HEK293T (cell line): Measurements from ENCODE around the gene CUTC.

ENCODE experiments used
- ARNT ChIP-seq: fragments of 450-650 bp; IDR thresholded peaks from 2 replicates; pipeline ENCODE4 v1.6.1; 2017; ENCODE audit warnings: mild to moderate bottlenecking
- BHLHE40 ChIP-seq: fragments of 450-650 bp; IDR thresholded peaks from 2 replicates; pipeline ENCODE4 v1.6.1; 2016; ENCODE audit warnings: mild to moderate bottlenecking, moderate library complexity, borderline replicate concordance
- ELF4 ChIP-seq: fragments of 450-650 bp; IDR thresholded peaks from 2 replicates; pipeline ENCODE4 v1.6.1; 2017; ENCODE audit warnings: antibody characterized with exemption
- FOXA1 ChIP-seq: fragments of 450-650 bp; IDR thresholded peaks from 2 replicates; pipeline ENCODE4 v1.6.1; 2016; ENCODE audit warnings: mild to moderate bottlenecking
- FOXK2 ChIP-seq: fragments of 450-650 bp; IDR thresholded peaks from 2 replicates; pipeline ENCODE4 v1.6.1; 2016; ENCODE audit warnings: mild to moderate bottlenecking
- FOXM1 ChIP-seq: fragments of 450-650 bp; IDR thresholded peaks from 2 replicates; pipeline ENCODE4 v1.6.1; 2017; ENCODE audit warnings: mild to moderate bottlenecking, borderline replicate concordance
- HDGF ChIP-seq: fragments of 450-650 bp; IDR thresholded peaks from 2 replicates; pipeline ENCODE4 v1.6.1; 2017; ENCODE audit warnings: antibody characterized with exemption, borderline replicate concordance
- L3MBTL2 ChIP-seq: fragments of 450-650 bp; conservative IDR thresholded peaks from 2 replicates; pipeline ENCODE4 v1.6.1; 2016; ENCODE audit warnings: mild to moderate bottlenecking
- SP1 ChIP-seq: fragments of 450-650 bp; IDR thresholded peaks from 2 replicates; pipeline ENCODE4 v1.6.1; 2017
- ZNF384 ChIP-seq: fragments of 450-650 bp; IDR thresholded peaks from 2 replicates; pipeline ENCODE4 v1.6.1; 2016

- TF ChIP-seq ARNT, result no peak
- TF ChIP-seq FOXK2, result no peak
- no peak for TF ChIP-seq FOXM1
- TF ChIP-seq ZNF384, result no peak
- TF ChIP-seq HDGF, result no peak
- TF ChIP-seq BHLHE40, result no peak
- TF ChIP-seq SP1, result no peak
- TF ChIP-seq FOXA1, result no peak
- TF ChIP-seq ELF4, result no peak
- TF ChIP-seq L3MBTL2, result no peak
Observed at GRCh38 chr10:99787311-99787710, 55.3 kb downstream of the CUTC start.
